ENCODE results near the gene ST6GALNAC5. TPM values are rescaled to one million over a fixed set of nuclear protein-coding genes. Genes with fewer than 3 reads are reported as not detected.

ST6GALNAC5 gene
- total RNA-seq, 2 experiments from 2014 or later: not detected

- ChIA-PET POLR2A (no interaction called here), CTCF (no interaction called here)
- Mint-ChIP-seq H3K9me3 (no peaks in the 10 kb centered on the region), H3K27ac (no peak overlapping the region), H3K4me3 (no peak overlapping the region), H3K4me1 (ENCODE audit: low read depth) (no peaks in the 10 kb centered on the region), H3K36me3 (ENCODE audit: low read depth) (no peaks in the 10 kb centered on the region), H3K27me3 (peaks cover 19% of the 10 kb centered on the region)
- intact Hi-C loops (cut with DNase I, micrococcal nuclease): no loop called here
- ATAC-seq (ENCODE audit: poor library complexity) (no peak), DNase-seq (no peak)
- Histone ChIP-seq H3K27ac (ENCODE audit: low read depth in 1 of 2, low read length in 2 of 2) (no peak overlapping the region), H3K4me3 (ENCODE audit: low read length) (no peak overlapping the region), H3K36me3 (ENCODE audit: insufficient read depth, low read length) (no peaks in the 10 kb centered on the region), H3K4me1 (ENCODE audit: insufficient read depth, low read length) (no peaks in the 10 kb centered on the region), H3K9me3 (ENCODE audit: control insufficient read depth in 1 of 2, insufficient read depth in 1 of 2, low read length in 2 of 2) (no peaks in the 10 kb centered on the region), H3K27me3 (ENCODE audit: control insufficient read depth in 1 of 2, insufficient read depth in 2 of 2, low read length in 2 of 2) (no peaks in the 10 kb centered on the region)
- TF ChIP-seq CTCF (IDR thresholded peaks at IDR 0.05): no peak
Measured at GRCh38 chr1:77026640-77027039, 159.4 kb downstream of the ST6GALNAC5 start.

- Histone ChIP-seq H3K4me1 (ENCODE audit: insufficient read depth, low read length) (no peaks in the 10 kb centered on the region), H3K27ac (ENCODE audit: low read depth in 1 of 2, low read length in 2 of 2) (no peak overlapping the region), H3K27me3 (ENCODE audit: control insufficient read depth in 1 of 2, insufficient read depth in 2 of 2, low read length in 2 of 2) (no peaks in the 10 kb centered on the region), H3K9me3 (ENCODE audit: control insufficient read depth in 1 of 2, insufficient read depth in 1 of 2, low read length in 2 of 2) (no peaks in the 10 kb centered on the region), H3K4me3 (ENCODE audit: low read length) (no peak overlapping the region), H3K36me3 (ENCODE audit: insufficient read depth, low read length) (no peaks in the 10 kb centered on the region)
- intact Hi-C loops (cut with DNase I, micrococcal nuclease): no loop called here
- Mint-ChIP-seq H3K4me1 (ENCODE audit: low read depth) (no peaks in the 10 kb centered on the region), H3K27me3 (peaks cover 27% of the 10 kb centered on the region), H3K27ac (no peak overlapping the region), H3K36me3 (ENCODE audit: low read depth) (no peaks in the 10 kb centered on the region), H3K4me3 (no peak overlapping the region), H3K9me3 (no peaks in the 10 kb centered on the region)
- ATAC-seq (ENCODE audit: poor library complexity) (no peak), DNase-seq (no peak)
- ChIA-PET CTCF (no interaction called here), POLR2A (no interaction called here)
- no peak for TF ChIP-seq CTCF (IDR thresholded peaks at IDR 0.05)
Measured at GRCh38 chr1:77027847-77028246, 160.6 kb downstream of the ST6GALNAC5 start.

- Mint-ChIP-seq H3K36me3 (ENCODE audit: low read depth) (no peaks in the 10 kb centered on the region), H3K4me3 (no peak overlapping the region), H3K27ac (no peak overlapping the region), H3K27me3 (peaks cover 32% of the 10 kb centered on the region), H3K4me1 (ENCODE audit: low read depth) (no peaks in the 10 kb centered on the region), H3K9me3 (no peaks in the 10 kb centered on the region)
- Histone ChIP-seq H3K4me1 (ENCODE audit: insufficient read depth, low read length) (no peaks in the 10 kb centered on the region), H3K27ac (ENCODE audit: low read depth in 1 of 2, low read length in 2 of 2) (no peak overlapping the region), H3K27me3 (ENCODE audit: control insufficient read depth in 1 of 2, insufficient read depth in 2 of 2, low read length in 2 of 2) (no peaks in the 10 kb centered on the region), H3K36me3 (ENCODE audit: insufficient read depth, low read length) (no peaks in the 10 kb centered on the region), H3K4me3 (ENCODE audit: low read length) (no peak overlapping the region), H3K9me3 (ENCODE audit: control insufficient read depth in 1 of 2, insufficient read depth in 1 of 2, low read length in 2 of 2) (no peaks in the 10 kb centered on the region)
- TF ChIP-seq CTCF (IDR thresholded peaks at IDR 0.05): no peak
- CTCF ChIA-PET: no interaction called here
- POLR2A ChIA-PET: no interaction called here
- intact Hi-C loops (cut with DNase I, micrococcal nuclease): no loop called here
- no peak for DNase-seq
- ATAC-seq (ENCODE audit: poor library complexity): no peak
Measured at GRCh38 chr1:77030401-77031105, 163.3 kb downstream of the ST6GALNAC5 start.
